Left hindlimb (tissue), 1 donor: ENCODE data around the gene STAG1.
"Not testable (repeated sequence)": the region's sequence is repeated elsewhere in the genome, so short reads cannot be mapped to it uniquely, and the experiment has no call there.

Source experiments
- DNase-seq: peaks from one replicate; pipeline ENCODE4 v3.0.0-alpha.2; 2018

The STAG1 gene

GRCh38 chr3:136741063-136741462, 11.1 kb downstream of the STAG1 start:
- DNase-seq, result no peak

GRCh38 chr3:136740351-136740958, 11.7 kb downstream of the STAG1 start:
- DNase-seq, result no peak

- DNase-seq, result not testable (repeated sequence)
Measured at GRCh38 chr3:136736950-136737349, 15.2 kb downstream of the STAG1 start.

GRCh38 chr3:136735103-136735502, 17.1 kb downstream of the STAG1 start:
- no peak for DNase-seq

GRCh38 chr3:136734382-136735070, 17.7 kb downstream of the STAG1 start:
- DNase-seq, result no peak

DNA sequence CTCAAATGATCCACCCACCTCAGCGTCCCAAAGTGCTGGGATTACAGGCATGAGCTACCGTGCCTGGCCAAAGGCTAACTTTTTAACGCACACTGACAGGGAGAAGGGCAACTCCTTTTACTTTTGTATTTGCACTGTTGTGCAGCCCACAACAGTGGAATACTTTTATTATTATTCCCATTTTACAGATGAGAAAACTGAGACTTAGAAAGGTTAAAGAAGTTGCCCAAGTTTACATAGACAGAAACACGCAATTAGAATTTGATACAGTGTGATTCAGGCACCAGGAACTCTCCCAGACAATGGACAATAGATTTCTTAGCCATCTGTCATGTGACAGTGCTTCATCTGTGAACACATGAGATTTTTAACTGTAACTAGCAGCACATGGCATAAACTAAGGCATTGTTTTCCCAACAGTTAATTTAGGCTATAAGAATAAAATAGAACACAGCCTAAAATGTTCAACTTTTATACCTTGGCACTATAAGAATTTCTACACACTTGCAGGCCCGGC, 18.8 kb downstream of the STAG1 start:
- no peak for DNase-seq

DNA sequence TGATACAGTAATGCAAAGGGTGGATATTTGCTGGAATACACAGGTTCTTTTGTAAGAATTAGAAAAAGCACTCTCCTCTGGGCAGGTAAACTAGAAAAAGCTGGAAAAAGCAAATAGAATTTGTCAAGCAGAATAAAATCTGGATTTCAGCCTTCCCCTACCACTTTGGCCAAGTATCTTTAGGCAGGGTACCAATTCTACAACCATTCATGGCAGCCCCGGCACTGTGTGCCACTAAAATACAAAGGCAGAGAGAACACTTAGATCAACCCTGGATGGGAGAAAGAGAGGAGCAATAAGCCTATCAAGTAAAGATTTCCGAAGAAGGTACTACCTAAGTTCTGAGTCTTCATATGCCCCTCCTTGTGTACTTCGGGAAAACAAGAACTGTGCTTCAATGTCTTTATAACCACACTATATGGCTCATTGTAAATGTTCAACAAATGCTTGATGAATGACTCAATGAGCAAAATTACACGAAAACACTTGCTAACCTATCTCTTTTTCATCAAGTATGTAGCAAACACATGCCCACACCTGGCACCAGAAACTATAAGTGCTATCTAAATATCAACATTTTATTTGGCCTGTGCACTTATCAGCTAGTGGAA, 20.8 kb downstream of the STAG1 start:
- DNase-seq, result no peak

GRCh38 chr3:136730595-136731273, 21.4 kb downstream of the STAG1 start:
- DNase-seq, result no peak

DNA sequence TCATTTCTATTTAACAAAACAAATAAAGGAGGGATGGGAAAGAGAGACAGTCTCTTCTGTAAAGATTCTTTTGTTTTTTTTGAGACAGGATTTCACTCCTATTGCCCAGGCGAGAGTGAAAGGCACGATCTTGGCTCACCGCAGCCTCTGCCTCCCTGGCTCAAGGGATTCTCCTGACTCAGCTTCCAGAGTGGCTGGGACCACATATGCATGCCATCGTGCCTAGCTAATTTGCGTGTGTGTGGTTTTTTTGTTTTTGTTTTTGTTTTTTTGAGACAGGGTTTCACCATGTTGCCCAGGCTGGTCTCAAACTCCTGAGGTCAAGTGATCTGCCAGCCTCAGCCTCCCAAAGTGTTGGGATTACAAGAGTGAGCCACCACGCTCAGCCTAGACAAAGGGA, 23.3 kb downstream of the STAG1 start:
- peak; percentile 48 for DNase-seq

GRCh38 chr3:136728473-136728872, 23.7 kb downstream of the STAG1 start:
- DNase-seq, result no peak

DNA sequence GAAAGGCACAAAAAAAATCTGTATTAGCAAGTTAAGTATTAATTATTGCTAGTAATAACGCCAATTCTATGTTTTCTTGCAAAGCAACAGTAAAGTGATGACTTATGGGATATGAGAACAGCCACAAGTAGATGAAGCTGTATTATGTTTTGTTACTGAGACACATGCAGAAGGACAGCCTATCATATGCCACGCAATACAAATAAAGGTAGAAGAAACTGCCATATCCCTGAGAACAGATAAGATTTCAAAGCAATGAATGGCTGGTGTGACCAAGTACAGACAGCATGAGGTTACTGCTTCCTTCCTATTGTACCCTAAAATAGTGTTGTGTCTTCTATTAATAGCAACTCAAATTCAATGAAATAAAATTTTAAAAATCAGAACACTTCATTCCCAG, 26.7 kb downstream of the STAG1 start:
- DNase-seq, result no peak

DNA sequence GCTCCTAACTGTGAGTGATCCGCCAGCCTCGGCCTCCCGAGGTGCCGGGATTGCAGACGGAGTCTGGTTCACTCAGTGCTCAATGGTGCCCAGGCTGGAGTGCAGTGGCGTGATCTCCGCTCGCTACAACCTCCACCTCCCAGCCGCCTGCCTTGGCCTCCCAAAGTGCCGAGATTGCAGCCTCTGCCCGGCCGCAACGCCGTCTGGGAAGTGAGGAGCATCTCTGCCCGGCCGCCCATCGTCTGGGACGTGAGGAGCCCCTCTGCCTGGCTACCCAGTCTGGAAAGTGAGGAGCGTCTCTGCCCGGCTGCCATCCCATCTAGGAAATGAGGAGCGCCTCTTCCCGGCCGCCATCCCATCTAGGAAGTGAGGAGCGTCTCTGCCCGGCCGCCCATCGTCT, 29.3 kb downstream of the STAG1 start:
- not testable (repeated sequence) for DNase-seq

- DNase-seq, result not testable (repeated sequence)
Measured at GRCh38 chr3:136722399-136722798, 29.8 kb downstream of the STAG1 start.

DNA sequence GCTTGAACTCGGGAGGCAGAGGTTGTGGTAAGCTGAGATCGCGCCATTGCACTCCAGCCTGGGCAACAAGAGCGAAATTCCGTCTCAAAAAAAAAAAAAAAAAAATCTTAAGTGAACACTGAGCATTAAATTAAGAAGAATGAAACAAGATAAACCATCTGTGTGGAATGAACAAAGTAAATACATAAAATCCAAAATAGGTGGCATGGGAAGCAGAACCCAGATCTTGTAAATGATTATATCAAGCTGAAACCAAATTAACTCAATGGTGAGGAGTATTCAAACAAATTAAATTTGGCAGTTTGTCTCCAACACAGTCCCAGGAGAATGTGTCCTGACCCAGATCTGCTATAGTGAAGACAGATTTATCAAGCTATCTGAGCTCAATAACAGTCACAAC, 32.1 kb downstream of the STAG1 start:
- no peak for DNase-seq

DNA sequence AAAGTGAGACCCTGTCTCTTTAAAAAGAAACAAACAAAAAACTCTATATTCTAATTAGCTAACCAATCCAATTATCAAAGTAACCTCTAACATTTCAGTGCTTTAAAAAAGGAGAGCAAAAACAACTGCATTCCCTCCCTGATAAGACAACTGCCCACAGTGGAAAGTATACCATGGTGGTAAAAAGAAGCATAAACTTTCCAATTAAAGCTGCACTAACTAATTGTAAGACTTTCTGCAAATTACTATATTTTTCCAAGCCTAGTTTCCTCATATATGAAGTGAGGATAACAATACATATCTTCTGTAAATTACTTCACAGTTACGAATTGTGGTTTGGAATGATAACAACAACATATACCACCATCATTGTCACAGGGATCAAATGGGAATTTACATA, 35.5 kb downstream of the STAG1 start:
- DNase-seq, result no peak

DNA sequence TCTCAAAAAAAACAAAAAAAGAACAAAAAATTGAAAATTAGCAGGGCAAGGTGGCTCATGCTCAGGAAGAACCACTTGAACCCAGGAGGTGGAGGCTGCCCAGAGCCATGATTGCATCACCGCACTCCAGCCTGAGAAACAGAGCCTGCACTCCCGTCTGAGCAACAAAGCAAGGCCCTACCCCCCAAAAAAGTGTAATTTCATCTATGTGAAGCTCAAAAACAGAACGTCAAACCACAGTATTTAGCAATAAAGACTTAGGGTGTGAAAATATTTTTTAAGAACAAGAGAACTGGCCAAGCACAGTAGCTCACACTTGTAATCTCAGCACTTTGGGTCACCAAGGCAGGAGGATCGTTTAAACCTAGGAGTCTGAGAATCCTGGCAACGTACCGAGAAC, 38.2 kb downstream of the STAG1 start:
- DNase-seq, result no peak

- no peak for DNase-seq
Measured at GRCh38 chr3:136712941-136713340, 39.2 kb downstream of the STAG1 start.

DNA sequence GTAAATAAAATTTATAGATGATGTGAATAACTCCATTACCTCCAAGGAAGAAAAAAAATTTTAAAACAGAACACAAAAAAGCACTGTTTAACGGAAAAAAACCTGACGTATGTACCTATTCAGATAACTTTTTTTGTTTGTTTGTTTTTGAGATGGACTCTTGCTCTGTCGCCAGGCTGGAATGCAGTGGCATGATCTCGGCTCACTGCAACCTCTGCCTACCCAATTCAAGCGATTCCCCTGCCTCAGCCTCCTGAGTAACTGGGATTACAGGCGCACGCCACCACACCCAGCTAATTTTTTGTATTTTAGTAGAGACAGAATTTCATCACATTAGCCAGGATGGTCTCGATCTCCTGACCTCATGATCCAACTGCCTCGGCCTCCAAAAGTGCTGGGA, 40.3 kb downstream of the STAG1 start:
- not testable (repeated sequence) for DNase-seq

- no peak for DNase-seq
Measured at GRCh38 chr3:136711277-136711676, 40.9 kb downstream of the STAG1 start.

DNA sequence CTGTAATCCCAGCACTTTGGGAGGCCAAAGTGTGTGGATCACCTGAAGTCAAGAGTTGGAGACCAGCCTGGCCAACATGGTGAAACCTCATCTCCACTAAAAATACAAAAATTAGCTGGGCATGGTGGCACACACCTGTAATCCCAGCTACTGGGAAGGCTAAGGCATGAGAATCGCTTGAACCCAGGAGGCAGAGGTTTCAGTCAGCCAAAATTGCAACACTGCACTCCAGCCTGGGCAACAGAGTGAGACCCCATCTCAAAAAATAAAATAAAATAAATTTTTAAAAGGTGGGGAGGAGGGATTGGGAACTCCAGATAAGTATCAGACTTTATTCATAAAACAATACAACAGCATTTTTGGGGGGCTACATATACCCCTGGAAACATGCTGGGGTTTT, 42.4 kb downstream of the STAG1 start:
- DNase-seq, result not testable (repeated sequence)

GRCh38 chr3:136708333-136708985, 43.7 kb downstream of the STAG1 start:
- no peak for DNase-seq

GRCh38 chr3:136703429-136703828, 48.7 kb downstream of the STAG1 start:
- no peak for DNase-seq

GRCh38 chr3:136699271-136699828, 52.8 kb downstream of the STAG1 start:
- DNase-seq, result no peak
